ENCODE measurements around the gene WDFY2.

Gene WDFY2

DNA sequence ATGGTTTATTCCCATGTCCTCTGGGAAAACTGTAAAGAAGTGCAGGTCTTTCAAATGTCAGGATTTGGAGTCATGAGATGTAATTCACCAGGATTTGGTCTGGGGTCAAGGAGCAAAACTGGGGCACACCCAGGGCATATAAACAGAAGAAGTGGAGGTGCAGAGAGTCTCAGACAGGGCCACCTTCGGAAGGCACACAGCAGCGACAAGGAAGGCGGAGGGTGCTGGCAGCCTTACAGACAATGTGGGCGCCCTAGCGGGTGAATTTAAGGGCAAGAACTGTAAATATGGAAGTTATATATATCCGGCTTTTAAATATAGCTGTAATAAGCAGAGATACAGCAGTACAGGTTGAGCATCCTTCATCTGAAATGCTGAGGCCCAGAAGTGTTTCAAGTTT lies 188.5 kb downstream of the WDFY2 start:
- ChIA-PET CTCF (interaction anchor here (0.6 to 0.8 kb wide), 2 partner anchors 9 to 116 kb away, joined by 3 read pairs; no protein-coding TSS in a partner anchor), POLR2A (no interaction called here)
- TF ChIP-seq FOXM1 (IDR thresholded peaks at IDR 0.05; ENCODE audit: borderline replicate concordance) (no peak), BHLHE40 (IDR thresholded peaks at IDR 0.05; ENCODE audit: borderline replicate concordance) (no peak), LEF1 (IDR thresholded peaks at IDR 0.05; ENCODE audit: borderline replicate concordance) (no peak), FOXK2 (IDR thresholded peaks at IDR 0.05) (no peak), SUZ12 (IDR thresholded peaks at IDR 0.05) (no peak), NFRKB (IDR thresholded peaks at IDR 0.05) (no peak)
- no peak for DNase-seq (ENCODE audit: extremely low spot score)

DNA sequence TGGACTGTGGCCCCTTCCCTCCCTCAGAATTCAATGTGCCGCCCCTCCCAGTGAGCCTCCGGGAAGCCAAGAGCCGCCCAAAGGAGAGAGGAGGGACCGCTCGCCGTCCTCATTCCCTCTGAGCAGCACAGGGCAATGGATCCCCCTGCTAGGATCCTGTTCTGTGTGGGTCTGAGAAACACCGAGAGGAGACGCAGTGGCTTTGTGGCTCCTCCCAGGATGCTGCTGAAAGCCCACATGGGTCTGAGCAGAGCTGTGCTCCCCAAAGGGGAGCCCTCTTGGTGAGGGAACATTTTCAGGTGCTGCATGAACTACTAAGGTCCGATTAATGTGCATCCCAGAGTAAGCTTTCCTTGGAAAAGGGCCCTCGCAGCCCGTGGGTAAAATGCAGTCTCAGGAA lies 189.3 kb downstream of the WDFY2 start:
- CTCF ChIA-PET: no interaction called here
- no peak for DNase-seq (ENCODE audit: extremely low spot score)
- POLR2A ChIA-PET: no interaction called here
- no peak for TF ChIP-seq ELF4 (IDR thresholded peaks at IDR 0.05)
- TF ChIP-seq, protein P1, sequence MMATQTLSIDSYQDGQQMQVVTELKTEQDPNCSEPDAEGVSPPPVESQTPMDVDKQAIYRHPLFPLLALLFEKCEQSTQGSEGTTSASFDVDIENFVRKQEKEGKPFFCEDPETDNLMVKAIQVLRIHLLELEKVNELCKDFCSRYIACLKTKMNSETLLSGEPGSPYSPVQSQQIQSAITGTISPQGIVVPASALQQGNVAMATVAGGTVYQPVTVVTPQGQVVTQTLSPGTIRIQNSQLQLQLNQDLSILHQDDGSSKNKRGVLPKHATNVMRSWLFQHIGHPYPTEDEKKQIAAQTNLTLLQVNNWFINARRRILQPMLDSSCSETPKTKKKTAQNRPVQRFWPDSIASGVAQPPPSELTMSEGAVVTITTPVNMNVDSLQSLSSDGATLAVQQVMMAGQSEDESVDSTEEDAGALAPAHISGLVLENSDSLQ (IDR thresholded peaks at IDR 0.05): no peak
- no peak for TF ChIP-seq FOXA1 (IDR thresholded peaks at IDR 0.05)
- no peak for TF ChIP-seq ARNT (IDR thresholded peaks at IDR 0.05)
- no peak for TF ChIP-seq SUZ12 (IDR thresholded peaks at IDR 0.05)
- no peak for TF ChIP-seq FOXM1 (IDR thresholded peaks at IDR 0.05; ENCODE audit: borderline replicate concordance)
- no peak for TF ChIP-seq NFRKB (IDR thresholded peaks at IDR 0.05)
- no peak for TF ChIP-seq ZNF384 (IDR thresholded peaks at IDR 0.05)
- TF ChIP-seq CTBP1 (IDR thresholded peaks at IDR 0.05; ENCODE audit: borderline replicate concordance): no peak
- TF ChIP-seq FOXK2 (IDR thresholded peaks at IDR 0.05): no peak
- TF ChIP-seq L3MBTL2 (conservative IDR thresholded peaks at IDR 0.05): no peak
- no peak for TF ChIP-seq SP1 (IDR thresholded peaks at IDR 0.05)
- no peak for TF ChIP-seq TARDBP (IDR thresholded peaks at IDR 0.05)
- TF ChIP-seq BHLHE40 (IDR thresholded peaks at IDR 0.05; ENCODE audit: borderline replicate concordance): no peak

DNA sequence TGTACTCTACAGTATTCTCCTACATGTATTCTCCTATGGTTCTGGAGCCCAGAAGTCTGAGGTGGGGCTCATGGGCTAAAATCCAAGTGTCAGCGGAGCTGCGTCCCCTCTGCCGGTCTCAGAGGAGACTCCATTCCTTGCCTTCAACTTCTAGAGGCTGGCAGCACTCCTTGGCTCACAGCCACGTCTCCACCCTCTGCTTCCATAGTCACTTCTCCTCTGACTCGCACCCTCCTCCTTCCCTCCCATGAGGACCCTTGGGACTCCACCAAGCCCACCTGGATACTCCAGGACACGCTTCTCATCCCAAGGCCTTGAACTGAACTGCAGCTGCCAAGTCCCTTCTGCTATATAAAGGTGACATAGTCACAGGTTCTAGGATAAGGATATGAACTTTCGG lies 191.9 kb downstream of the WDFY2 start:
- TF ChIP-seq, protein P1 (IDR thresholded peaks at IDR 0.05): no peak
- TF ChIP-seq FOXA1 (IDR thresholded peaks at IDR 0.05) (no peak), ZNF384 (IDR thresholded peaks at IDR 0.05) (no peak), TARDBP (IDR thresholded peaks at IDR 0.05) (no peak), ARNT (IDR thresholded peaks at IDR 0.05) (no peak), SP1 (IDR thresholded peaks at IDR 0.05) (no peak), LEF1 (IDR thresholded peaks at IDR 0.05; ENCODE audit: borderline replicate concordance) (no peak), CTBP1 (IDR thresholded peaks at IDR 0.05; ENCODE audit: borderline replicate concordance) (no peak), FOXM1 (IDR thresholded peaks at IDR 0.05; ENCODE audit: borderline replicate concordance) (no peak), L3MBTL2 (conservative IDR thresholded peaks at IDR 0.05) (no peak)
- no peak for DNase-seq (ENCODE audit: extremely low spot score)
- POLR2A ChIA-PET: no interaction called here
- CTCF ChIA-PET: no interaction called here

DNA sequence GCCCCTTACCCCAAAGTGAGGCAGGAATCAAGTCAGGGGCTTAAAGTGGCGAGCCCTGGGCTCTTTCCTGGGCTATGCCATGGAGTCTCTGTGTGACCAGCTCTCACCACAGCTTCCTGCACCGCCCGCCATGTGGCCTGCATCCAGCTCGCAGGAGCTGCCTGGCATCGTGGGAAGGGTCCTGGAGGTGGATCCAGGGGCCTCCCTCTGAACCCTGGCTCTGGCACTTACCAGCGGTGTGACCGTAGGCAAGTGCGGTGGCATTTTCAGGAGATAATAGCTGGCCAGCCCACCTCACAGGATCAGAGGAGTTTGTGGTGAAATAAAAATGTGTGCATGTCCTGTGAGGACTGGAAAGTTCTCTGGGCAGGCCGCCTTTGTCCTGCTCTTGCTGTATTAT lies 193.7 kb downstream of the WDFY2 start:
- TF ChIP-seq, protein P1 (IDR thresholded peaks at IDR 0.05): no peak
- no peak for TF ChIP-seq ARNT (IDR thresholded peaks at IDR 0.05)
- no peak for TF ChIP-seq TARDBP (IDR thresholded peaks at IDR 0.05)
- no peak for TF ChIP-seq FOXA1 (IDR thresholded peaks at IDR 0.05)
- no peak for TF ChIP-seq FOXM1 (IDR thresholded peaks at IDR 0.05; ENCODE audit: borderline replicate concordance)
- TF ChIP-seq FOXK2 (IDR thresholded peaks at IDR 0.05): no peak
- no peak for TF ChIP-seq ELF4 (IDR thresholded peaks at IDR 0.05)
- TF ChIP-seq CTBP1 (IDR thresholded peaks at IDR 0.05; ENCODE audit: borderline replicate concordance): no peak
- TF ChIP-seq ZNF384 (IDR thresholded peaks at IDR 0.05): no peak
- TF ChIP-seq LEF1 (IDR thresholded peaks at IDR 0.05; ENCODE audit: borderline replicate concordance): no peak
- TF ChIP-seq HDGF (IDR thresholded peaks at IDR 0.05; ENCODE audit: borderline replicate concordance): no peak
- no peak for TF ChIP-seq SUZ12 (IDR thresholded peaks at IDR 0.05)
- no peak for TF ChIP-seq SP1 (IDR thresholded peaks at IDR 0.05)
- no peak for TF ChIP-seq BHLHE40 (IDR thresholded peaks at IDR 0.05; ENCODE audit: borderline replicate concordance)
- no peak for TF ChIP-seq NFRKB (IDR thresholded peaks at IDR 0.05)
- TF ChIP-seq L3MBTL2 (conservative IDR thresholded peaks at IDR 0.05): no peak
- no peak for DNase-seq (ENCODE audit: extremely low spot score)
- ChIA-PET POLR2A (no interaction called here), CTCF (no interaction called here)

DNA sequence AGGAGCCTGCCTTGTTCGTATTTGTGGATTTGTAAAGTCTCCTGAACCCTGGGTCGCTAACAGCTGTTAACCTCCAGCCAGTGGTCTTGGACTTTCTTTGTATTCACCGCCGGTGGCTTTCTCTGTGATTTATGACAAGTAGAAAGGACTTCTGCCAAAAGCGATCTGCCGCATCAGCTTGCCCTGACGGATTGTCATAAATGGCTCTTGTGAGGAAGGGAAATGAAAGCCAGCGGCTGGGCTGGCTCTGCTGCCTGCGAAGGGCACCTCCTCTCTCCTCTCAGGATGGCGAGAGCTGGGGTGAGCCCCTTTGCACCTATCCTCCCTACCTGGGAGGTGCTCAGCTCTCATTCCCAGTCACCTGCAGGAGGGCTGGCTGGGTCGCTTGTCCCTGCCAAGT lies 194.1 kb downstream of the WDFY2 start:
- DNase-seq (ENCODE audit: extremely low spot score): no peak
- ChIA-PET CTCF (no interaction called here), POLR2A (no interaction called here)
- no peak for TF ChIP-seq ARNT (IDR thresholded peaks at IDR 0.05)
- no peak for TF ChIP-seq CTBP1 (IDR thresholded peaks at IDR 0.05; ENCODE audit: borderline replicate concordance)
- TF ChIP-seq NFRKB (IDR thresholded peaks at IDR 0.05): no peak
- no peak for TF ChIP-seq ELF4 (IDR thresholded peaks at IDR 0.05)
- no peak for TF ChIP-seq SP1 (IDR thresholded peaks at IDR 0.05)
- TF ChIP-seq FOXA1 (IDR thresholded peaks at IDR 0.05): no peak
- TF ChIP-seq, protein P1 (IDR thresholded peaks at IDR 0.05): no peak
- no peak for TF ChIP-seq ZNF384 (IDR thresholded peaks at IDR 0.05)
- no peak for TF ChIP-seq FOXK2 (IDR thresholded peaks at IDR 0.05)
- TF ChIP-seq FOXM1 (IDR thresholded peaks at IDR 0.05; ENCODE audit: borderline replicate concordance): no peak
- TF ChIP-seq BHLHE40 (IDR thresholded peaks at IDR 0.05; ENCODE audit: borderline replicate concordance): no peak

DNA sequence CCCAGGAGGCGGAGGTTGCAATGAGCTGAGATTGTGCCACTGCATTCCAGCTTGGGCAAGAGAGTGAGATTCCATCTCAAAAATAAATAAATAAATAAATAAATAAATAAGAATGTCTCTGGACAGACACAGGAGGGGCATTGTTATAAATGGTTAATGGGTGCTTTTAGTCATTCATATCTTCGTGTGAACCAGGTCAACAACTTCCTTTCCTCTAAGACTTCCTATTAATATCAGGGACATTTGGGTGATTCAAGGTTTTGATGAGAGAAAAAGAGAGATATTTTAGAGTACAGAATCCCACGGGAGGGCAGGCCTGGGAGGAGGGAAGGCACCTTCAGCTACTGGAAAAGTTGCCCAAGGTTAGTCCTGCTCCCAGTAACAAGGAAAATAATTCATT lies 195.8 kb downstream of the WDFY2 start:
- no peak for TF ChIP-seq CTBP1 (IDR thresholded peaks at IDR 0.05; ENCODE audit: borderline replicate concordance)
- no peak for TF ChIP-seq TARDBP (IDR thresholded peaks at IDR 0.05)
- TF ChIP-seq L3MBTL2 (conservative IDR thresholded peaks at IDR 0.05): no peak
- no peak for TF ChIP-seq LEF1 (IDR thresholded peaks at IDR 0.05; ENCODE audit: borderline replicate concordance)
- no peak for TF ChIP-seq NFRKB (IDR thresholded peaks at IDR 0.05)
- TF ChIP-seq ELF4 (IDR thresholded peaks at IDR 0.05): no peak
- no peak for TF ChIP-seq FOXM1 (IDR thresholded peaks at IDR 0.05; ENCODE audit: borderline replicate concordance)
- TF ChIP-seq ARNT (IDR thresholded peaks at IDR 0.05): no peak
- no peak for TF ChIP-seq SP1 (IDR thresholded peaks at IDR 0.05)
- DNase-seq (ENCODE audit: extremely low spot score): no peak
- CTCF ChIA-PET: interaction anchor here (0.8 kb wide), 1 partner anchor 16 kb away, joined by 3 read pairs; no protein-coding TSS in a partner anchor
- POLR2A ChIA-PET: no interaction called here
